HG03060 (cell line): ENCODE data around the gene ALDH9A1.
A peak's percentile ranks its signal among the peaks of the same experiment; 100 is the strongest.
"Not testable (repeated sequence)": the region's sequence is repeated elsewhere in the genome, so short reads cannot be mapped to it uniquely, and the experiment has no call there.

Experiments
- ATAC-seq: cut with Tn5 transposase; IDR thresholded peaks from one replicate; pipeline ENCODE4 v1.9.1; 2021; ENCODE audit warnings: low read depth, moderate number of reproducible peaks; ENCODE audit not compliant: unreplicated experiment

ALDH9A1 gene

GRCh38 chr1:165688046-165688445 lies 10.3 kb downstream of the ALDH9A1 start:
- ATAC-seq = no peak

GRCh38 chr1:165686971-165687433 lies 11.4 kb downstream of the ALDH9A1 start:
- no peak for ATAC-seq

GRCh38 chr1:165686121-165686970 lies 12.0 kb downstream of the ALDH9A1 start:
- ATAC-seq = peak; percentile 79

- ATAC-seq = no peak
Observed at GRCh38 chr1:165683848-165684485, 14.4 kb downstream of the ALDH9A1 start.

GRCh38 chr1:165680773-165681172 lies 17.6 kb downstream of the ALDH9A1 start:
- ATAC-seq = not testable (repeated sequence)

- ATAC-seq = no peak
Observed at GRCh38 chr1:165680303-165680702, 18.1 kb downstream of the ALDH9A1 start.

GRCh38 chr1:165679282-165680036 lies 18.9 kb downstream of the ALDH9A1 start:
- ATAC-seq = no peak

- ATAC-seq = no peak
Observed at GRCh38 chr1:165678509-165678908, 19.9 kb downstream of the ALDH9A1 start.

GRCh38 chr1:165675794-165676193 lies 22.6 kb downstream of the ALDH9A1 start:
- no peak for ATAC-seq

GRCh38 chr1:165674599-165674998 lies 23.8 kb downstream of the ALDH9A1 start:
- ATAC-seq = no peak

GRCh38 chr1:165671526-165671925 lies 26.8 kb downstream of the ALDH9A1 start:
- no peak for ATAC-seq

GRCh38 chr1:165668184-165668583 lies 30.2 kb downstream of the ALDH9A1 start:
- no peak for ATAC-seq

- ATAC-seq = no peak
Observed at GRCh38 chr1:165666152-165666825, 32.1 kb downstream of the ALDH9A1 start.

- no peak for ATAC-seq
Observed at GRCh38 chr1:165662186-165662585, 36.2 kb downstream of the ALDH9A1 start.

GRCh38 chr1:165661703-165662102 lies 36.7 kb downstream of the ALDH9A1 start:
- no peak for ATAC-seq

GRCh38 chr1:165659581-165659895 lies 38.8 kb downstream of the ALDH9A1 start:
- no peak for ATAC-seq

- ATAC-seq = not testable (repeated sequence)
Observed at GRCh38 chr1:165658766-165659580, 39.4 kb downstream of the ALDH9A1 start.

- no peak for ATAC-seq
Observed at GRCh38 chr1:165650981-165651625, 47.3 kb downstream of the ALDH9A1 start.

- ATAC-seq = no peak
Observed at GRCh38 chr1:165648919-165649572, 49.3 kb downstream of the ALDH9A1 start.
